Fibroblast of peridontal ligament (primary cell): ENCODE results near the gene ST6GALNAC6.
A peak's percentile ranks its signal among the peaks of the same experiment; 100 is the strongest.
"Not testable (repeated sequence)": the region's sequence is repeated elsewhere in the genome, so short reads cannot be mapped to it uniquely, and the experiment has no call there.

Source experiments
- DNase-seq: peaks from one replicate; pipeline ENCODE4 v3.0.0-alpha.2; 2010; ENCODE audit errors: extremely low read depth

ST6GALNAC6 gene

DNA sequence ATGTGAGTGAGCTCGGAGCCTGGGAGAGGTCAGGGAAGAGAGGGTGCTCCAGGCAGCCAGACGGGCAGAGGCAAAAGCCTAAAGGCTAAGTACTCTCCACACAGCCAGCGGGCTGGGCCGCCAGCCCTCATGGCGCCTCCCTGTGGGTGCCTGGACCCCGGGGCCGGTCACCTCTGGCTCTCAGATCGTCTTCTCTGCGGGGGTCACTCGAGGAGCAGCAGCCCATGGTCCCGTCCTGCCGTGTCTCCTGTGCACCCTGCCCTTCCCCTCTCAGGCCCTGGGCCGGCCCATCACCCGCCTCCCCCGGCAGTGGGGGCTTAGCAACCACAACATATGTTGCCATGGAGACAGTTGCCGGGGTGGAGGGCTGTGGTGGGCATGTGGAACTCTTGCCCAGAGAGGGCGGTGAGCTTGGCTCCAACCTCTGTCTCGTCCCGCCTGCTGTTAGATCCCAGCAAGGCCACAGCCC, 26.1 kb downstream of the ST6GALNAC6 start:
- DNase-seq = no peak

DNA sequence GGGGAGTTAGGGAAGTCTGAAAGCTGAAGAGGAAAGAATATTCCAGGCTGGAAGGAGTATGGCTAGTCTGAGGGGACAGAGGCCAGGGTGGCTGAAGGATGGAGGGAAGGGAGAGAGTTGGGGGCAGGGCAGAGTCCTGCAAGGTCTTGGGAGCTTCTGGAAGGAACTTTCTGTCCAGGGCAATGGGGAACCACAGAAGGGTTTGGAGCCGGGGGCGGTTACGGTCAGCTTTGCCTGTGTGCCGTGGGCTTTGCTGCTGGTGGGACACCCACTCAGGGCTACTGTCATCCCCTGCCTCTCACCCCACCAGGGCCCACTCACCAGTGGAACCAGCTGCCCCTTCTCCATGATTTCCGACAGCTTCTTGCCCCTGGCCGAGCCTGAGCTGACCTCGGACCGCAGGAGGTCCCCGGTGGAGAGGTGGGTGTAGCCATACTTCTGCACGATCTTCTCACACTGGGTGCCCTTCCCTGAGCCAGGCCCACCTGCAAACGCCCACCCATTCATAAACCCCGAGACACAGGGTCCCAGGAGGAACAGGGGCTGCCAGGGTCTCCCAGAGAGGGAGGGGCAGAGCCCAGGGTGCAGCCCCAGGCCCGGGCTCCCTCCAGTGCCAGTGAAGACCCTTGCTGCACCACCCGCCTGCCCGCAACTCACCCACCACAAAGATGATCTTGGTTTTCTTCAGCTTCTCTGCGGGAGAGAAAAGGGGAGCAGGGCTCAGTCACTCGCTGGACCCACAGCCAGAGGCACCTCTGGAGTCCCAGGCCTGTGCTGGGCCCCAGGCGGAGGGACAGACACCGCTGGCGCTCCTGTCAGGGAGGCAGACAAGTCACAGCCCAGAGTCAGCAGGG, 26.8 kb downstream of the ST6GALNAC6 start:
- no peak for DNase-seq

DNA sequence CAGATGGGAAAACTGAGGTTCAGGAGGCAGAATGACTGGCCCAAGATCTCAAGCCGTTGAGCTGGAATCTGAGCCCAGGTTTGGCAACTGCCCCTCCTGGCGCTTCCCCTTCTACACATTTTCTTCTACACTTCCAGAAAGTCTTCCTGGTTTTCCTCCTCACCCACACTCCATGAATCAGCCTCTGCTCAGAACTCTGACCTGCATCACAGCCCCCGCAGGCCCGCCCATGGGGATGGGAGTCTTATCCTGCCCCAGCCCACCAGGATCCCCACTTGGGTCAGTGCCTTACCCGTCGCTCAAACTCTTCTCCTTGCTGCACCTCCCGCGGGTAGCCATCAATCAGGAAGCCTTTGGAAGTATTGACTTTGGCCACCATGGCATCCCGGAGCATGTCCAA, 27.9 kb downstream of the ST6GALNAC6 start:
- no peak for DNase-seq

DNA sequence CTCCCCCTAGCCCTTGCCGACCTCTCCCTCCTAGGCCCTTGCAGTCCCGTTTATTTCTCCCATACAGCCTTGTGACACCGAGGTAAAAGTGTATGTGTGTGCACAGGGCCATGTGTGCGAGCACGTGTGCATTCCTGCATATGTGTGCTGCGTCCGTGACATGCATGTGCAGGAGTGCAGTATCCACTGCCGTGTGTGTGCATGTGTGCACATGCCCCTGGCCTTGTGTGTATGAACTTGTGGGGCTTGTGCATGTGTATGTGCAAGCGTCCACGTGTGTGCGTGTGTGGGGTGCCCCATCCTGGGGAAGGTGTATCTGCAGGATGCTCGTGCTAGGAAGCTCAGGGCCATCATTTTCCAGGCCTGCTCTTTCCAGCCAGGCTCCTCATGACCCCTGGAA, 28.5 kb downstream of the ST6GALNAC6 start:
- no peak for DNase-seq

DNA sequence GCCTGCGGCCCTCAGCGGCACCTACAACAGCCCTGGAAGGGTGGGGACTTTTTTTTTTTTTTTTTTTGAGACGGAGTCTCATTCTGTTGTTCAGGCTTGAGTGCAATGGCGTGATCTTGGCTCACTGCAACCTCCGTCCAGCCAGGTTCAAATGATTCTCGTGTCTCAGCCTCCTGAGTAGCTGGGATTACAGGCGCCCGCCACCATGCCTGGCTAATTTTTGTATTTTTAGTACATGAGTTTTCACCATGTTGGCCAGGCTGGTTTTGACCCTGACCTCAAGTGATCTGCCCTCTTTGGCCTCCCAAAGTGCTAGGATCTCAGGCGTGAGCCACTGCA, 29.3 kb downstream of the ST6GALNAC6 start:
- DNase-seq = not testable (repeated sequence)

DNA sequence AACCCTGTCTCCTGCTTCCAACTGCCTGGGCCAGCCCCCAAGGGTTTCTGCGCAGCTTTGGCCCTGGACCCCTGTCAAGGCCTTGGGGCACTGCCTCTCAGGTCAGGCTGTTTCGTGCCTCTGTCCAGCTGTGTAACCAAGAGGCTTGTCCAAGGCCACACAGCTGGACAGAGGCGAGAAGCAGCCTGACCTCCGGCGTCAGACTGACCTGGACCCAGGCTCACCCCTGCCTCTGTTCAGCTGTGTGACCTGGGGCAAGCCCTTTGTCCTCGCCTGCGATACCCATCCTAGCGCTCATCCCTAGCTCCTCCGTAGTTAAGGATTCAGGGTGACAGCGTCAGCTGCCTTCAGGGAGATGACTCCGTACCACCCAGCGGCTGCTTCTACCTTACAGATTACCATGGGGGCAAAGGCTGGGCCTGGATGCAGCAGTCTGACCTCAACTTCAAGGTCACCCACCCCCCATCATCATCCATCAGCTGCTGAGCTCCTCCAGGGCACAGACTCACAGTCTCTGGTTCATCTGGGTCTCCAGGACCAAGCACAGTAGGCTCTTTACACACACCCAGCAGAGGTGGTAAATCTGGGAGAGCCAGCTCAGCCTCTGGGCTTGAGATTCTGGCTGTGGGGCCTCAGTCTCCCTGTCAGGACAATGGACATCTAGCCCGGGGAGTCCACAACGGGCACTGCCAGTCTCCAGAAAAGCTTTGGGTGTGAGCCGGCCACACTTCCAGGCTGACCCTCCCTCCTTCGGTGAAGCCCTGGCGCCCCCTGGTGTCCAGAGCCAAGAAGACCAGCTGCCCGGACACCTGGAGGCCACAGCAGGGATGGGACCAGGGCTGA, 29.9 kb downstream of the ST6GALNAC6 start:
- DNase-seq = peak; percentile 70

DNA sequence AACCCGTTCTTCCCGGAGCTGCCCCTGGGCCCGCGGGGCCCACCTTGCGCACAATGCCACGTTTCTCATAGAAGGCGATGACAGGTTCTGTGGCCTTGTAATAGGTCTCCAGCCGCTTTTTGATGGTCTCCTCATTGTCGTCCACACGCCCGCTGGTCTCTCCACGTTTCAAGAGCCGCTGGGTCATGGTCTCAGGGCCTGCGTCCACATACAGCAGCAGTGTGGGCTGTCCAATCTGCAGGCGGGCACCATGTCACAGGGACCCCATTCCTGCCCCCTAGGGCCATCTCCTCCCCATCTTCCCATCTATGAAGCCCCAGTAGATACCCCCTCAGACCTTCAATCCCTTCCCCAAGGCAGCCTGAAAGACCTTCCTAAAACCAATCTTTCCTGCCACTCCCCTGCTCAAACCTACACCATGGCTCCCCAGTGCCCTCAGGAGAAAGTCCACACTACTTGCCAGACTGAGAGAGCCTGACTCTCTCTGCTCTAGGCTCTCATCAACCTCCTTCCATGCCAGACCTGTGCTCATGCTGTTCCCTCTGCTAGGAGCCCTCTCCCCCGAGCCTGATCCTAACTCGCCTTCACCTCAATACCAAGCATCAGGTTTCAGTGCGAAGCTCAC, 31.0 kb downstream of the ST6GALNAC6 start:
- no peak for DNase-seq

DNA sequence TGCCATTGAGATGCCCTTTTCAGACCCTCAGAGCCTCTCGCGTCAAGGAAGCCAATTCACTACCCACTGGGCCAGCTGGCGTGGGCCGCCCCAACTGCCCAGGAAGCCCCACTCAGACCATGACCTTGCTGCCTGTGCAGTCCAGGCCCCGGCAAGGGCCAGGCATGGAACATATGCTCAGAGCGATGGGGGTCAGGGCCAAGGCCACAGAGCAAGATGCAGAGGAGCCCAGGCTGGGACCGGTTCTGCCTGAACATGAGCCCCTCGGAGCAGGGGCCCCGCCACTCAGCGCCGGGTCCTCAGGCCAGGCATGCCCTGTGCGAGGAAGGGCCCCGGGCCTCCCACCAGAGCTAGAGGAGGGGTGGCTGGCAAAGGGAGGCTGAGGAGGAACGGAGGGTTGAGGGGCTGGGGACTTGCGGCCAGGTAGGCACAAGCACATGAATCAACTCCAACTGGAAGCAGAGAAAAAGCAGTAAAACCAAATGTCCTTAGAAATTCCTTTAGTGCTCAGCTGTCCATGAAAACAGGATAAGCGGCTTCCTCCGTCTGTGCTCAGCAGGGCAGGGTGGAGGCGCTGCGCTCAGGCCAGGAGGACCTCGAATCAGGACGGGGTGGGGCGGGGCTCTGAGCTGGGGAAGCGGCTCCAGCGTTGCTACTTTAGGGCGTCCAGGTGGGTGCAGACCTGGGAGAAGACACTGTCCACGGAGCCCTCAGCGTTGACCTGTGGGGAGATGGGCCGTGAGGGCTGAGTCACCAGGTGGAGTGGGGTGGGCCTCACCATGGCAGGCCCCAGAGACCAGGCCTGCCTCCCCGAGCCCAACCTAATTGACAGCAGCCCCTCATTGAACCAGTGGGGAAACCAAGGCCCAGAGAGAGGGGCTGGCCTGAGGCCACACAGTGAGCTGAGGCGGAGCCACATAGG, 31.8 kb downstream of the ST6GALNAC6 start:
- DNase-seq = no peak

DNA sequence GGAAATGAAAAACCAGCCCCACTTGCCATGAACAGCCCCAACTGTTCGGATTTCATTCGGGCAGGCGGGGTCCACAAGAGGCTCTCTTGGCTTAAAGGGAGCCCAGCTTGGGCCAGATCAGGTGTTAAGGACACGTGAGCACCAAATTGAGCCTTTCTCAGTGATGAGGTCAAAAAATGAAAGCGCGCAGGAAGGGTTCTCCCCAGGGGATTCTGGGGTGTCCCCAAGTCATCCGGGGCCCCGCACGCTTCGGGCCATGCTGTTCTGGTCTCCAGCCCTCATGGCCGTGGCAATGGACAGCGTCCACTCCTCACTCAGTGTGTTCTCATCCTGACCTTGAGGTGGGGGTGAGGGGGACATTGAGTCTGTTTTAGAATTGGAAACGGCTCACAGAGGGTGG, 32.9 kb downstream of the ST6GALNAC6 start:
- DNase-seq = no peak

DNA sequence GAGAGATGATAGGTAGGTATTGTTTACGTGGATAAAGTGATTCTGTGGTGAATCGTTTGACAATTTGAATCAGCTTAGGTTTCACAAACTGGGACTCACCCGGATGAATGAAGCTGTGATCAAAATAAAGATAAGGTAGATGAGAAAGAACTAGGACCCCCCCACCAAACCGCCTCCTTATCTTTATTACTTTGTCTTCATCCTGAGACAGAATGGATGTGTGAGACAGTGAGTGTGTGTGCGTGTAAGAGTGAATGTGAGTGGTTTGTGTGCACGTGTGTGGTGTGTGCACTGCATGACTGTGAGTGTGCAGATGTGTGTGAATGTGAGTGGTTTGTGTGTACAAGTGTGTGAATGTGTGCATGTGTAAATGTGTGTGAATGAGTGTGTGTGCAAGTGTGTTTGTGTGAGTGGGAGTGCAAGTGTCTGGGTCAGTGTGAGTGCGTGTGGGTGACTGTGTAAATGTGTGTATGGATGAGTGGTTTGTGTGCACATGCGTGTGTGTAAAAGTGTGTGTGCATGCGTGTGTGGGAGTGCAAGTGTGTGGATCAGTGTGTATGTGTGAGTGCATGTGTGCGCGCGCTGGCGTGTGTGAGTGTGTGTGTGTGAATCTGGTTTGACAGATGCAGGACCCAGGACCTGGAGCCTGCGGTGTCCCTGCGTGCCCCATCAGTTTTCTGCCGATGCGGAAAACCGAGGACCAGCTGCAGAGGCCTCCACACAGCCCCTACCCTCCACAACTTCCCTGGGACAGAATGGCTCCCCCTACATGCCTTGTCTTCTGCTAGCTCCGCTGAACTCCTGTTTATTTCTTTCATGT, 33.5 kb downstream of the ST6GALNAC6 start:
- DNase-seq = no peak

DNA sequence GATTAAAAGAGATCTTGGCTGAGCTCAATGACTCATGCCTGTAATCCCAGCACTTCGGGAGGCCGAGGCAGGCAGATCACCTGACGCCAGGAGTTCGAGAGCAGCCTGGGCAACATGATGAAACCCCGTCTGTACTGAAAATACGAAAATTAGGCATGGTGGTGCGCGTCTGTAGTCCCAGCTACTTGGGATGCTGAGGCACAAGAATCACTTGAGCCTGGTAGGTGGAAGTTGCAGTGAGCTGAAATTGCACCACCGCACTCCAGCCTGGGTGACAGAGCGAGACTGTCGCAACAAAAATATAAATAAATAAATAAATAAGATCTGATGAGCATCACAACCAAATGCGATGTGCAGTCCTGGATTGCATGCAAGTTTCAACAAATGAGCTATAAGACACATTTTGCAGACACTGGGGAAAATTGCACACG, 36.2 kb downstream of the ST6GALNAC6 start:
- no peak for DNase-seq

DNA sequence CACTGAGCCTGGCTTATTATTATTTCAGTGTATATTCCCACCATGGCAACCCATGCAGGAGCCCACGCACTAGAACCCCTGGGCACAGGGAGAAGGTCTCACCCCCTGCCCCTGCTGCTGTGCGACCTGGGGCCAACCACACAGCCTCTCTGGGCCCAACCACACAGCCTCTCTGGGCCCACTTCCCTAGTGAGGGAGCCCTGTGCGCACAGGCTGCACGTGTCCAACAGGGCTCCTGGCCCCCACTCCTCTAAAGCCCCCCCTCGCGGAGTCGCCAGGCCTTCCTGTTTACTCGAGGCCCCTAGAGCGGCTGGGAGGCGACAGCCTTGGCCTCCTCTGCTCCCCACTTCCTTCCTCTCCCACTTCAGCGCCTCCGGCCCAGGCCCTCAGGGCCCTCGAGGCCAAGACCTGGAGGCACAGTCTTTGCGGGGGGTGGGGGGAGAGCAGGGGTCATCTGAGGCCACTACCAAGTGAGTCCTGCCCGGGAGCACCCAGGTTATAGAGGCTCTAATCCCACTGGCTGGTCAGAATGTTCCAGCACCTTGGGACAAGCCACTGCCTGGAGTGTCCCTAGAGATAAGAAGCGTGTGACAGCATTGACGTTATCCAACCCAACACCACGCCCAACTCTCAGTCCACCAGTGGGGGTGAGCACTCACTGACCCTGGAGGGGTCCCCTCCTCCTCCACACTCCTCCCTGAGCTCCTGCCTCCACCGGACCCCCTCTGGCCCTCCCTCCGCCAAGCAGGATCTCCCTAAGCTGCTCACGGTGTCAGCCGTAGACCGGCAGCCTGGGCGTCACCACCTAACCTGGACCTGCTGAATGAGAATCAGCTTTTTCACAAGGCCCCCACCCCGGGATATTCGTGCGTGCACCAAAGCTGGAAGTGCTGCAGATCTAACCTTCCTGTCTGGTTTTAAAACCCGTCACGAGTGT, 37.1 kb downstream of the ST6GALNAC6 start:
- DNase-seq = no peak

DNA sequence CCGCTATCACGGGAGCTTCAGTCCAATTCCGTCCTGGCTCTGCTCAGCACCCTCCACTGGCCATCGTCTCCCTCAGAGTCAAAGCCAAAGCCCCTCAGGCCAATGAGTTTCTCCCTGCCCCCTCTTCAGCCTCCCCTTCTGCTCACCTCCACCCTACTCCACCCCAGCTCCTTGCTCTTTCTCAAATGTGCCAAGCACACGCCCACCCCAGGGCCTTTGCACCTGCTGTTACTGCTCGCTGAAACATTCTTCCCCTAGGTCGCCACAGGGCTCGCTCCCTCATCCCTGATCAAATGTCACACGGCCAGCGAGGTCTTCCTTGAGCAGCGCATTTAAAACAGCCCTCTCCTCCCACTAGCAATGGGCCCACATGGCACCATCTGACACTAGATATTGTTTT, 38.6 kb downstream of the ST6GALNAC6 start:
- no peak for DNase-seq

DNA sequence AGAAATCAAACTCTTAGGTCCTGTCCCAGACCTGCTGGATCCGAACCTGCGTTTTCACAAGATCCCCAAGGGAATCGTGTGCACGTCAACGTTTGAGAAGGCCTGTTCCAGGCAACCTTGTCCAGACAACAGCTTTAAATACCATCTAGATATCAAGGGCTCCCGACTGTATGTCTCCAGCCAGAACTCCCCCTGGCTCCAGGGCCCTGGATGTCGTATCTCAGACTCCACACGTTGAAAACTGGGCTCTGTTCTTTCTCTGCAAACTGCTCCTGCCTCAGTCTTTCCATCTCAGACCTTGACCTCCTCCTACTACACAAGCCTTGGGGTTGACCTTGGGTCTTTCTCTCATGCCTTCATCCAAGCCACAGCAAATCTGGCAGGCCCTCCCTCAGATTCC, 39.1 kb downstream of the ST6GALNAC6 start:
- no peak for DNase-seq

DNA sequence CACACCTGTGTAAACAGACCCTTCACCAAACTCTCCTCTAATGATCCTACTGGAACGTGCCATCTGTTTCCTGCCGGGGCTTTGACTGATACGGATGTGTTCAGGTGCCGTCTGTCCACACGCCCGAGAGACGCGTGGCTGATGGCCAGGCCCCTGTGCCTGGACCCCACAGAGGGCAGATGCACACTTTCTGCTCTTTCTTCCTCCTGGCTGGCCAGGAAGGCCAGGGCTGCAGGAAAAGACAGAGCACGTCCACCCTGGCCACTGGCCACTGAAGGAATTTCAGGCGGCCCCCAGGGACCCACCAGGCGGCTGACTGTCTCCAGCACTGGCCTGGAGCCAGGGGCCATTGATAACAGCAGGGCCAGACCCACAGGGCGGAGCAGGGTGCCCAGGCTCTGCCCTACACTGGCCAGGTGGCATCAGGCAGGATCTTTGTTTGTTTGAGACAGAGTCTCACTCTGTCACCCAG, 41.3 kb downstream of the ST6GALNAC6 start:
- no peak for DNase-seq

DNA sequence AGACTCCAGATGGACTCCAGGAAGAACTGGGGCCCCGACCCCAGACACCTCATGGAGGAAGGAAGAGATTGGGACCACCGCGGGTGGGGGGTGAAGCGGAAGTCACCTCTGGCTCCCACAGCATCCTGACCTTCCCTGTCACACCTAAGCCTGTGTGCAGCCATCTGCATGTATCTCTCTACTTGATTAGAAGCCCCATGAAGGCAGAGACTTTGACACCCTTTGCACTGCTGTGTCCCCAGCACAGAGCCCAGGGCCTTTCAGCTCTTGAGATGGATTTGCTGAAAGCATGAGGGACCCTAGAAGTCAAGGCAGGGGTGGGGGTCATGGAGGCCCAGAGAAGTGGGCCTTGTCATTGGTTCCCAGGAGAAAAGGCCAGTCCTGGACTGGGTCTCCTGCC, 42.1 kb downstream of the ST6GALNAC6 start:
- no peak for DNase-seq

DNA sequence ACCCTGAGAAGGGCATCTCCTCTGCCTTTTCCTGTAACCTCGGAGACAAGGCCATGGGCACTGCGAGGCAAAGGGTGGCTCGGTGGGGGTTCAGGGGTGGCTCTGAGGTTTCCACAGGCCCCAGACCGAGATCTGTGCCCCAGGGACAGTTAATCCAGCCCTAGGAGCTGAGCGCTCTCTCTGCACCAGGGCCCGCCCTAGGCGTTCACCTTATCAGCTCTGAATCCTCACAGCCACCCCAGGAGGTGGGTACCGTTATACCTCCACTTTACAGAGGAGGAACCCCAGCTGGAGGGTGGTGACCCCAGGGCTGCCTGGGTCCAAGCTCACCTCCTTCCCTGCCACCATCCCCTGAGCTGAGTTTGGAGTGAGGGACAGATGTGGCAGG, 42.7 kb downstream of the ST6GALNAC6 start:
- no peak for DNase-seq

DNA sequence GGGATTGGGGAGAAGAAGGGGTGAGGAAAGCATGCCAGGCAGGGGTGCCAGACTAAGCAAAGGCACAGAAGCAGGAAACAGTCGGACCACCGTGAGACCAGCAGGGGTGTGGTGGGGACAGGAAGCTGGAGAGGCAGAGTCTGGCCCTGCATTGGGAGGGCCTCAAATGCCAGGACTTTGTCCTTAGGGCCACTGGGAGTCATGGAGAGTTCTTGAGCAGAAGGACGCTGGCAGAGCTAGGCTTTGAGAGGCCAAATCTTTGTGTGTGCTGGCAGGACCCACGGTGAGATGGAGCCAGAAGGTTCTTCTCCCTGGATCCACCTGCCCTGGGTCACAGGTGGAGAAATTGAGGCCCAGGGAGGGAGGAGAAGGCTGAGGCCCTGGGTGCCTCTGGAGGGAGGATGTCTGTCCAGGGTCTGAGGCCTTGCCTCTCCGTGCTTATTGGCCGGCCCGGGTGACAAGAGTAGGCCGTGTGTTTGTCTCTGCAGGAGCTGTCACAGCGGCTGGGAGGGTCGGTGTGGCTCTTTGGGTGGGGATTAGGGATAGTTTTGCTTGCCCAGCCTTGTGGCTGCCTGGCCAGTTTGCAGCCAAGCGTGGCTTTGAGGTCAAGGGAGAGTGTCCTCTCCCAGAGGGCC, 43.2 kb downstream of the ST6GALNAC6 start:
- DNase-seq = no peak

DNA sequence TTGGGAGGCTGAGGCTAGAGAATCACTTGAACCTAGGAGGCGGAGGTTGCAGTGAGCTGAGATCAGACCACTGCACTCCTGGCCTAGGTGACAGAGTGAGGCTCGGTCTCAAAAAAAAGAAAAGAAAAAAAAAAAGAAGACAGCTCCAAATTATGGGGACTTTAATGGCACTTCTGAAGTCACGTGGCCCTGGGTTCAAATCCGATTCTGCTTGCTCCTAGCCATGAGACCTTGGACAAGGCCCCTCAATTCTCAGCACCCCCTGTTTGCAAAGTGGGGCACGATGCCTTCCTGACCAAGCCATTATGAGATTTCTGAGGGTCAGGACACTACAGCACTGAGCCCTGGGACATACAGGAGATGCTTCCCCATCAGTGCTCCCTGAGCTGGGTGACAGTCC, 43.9 kb downstream of the ST6GALNAC6 start:
- DNase-seq = no peak
